Stimulated activated CD4-positive, alpha-beta T cell treated with anti-CD3 and anti-CD28 coated beads, Interleukin-2, amount 100 ng/mL, for 4 hours (primary cell): ENCODE results near the gene ZDHHC1.
"Not testable (repeated sequence)": the region's sequence is repeated elsewhere in the genome, so short reads cannot be mapped to it uniquely, and the experiment has no call there.

Experiments used
- DNase-seq: peaks from one replicate; pipeline ENCODE4 v3.0.0-alpha.2; 2020; ENCODE audit warnings: low read depth

ZDHHC1 gene

GRCh38 chr16:67361038-67361437 lies 55.2 kb downstream of the ZDHHC1 start:
- no peak for DNase-seq

GRCh38 chr16:67359540-67360269 lies 56.6 kb downstream of the ZDHHC1 start:
- not testable (repeated sequence) for DNase-seq

GRCh38 chr16:67357561-67357960 lies 58.7 kb downstream of the ZDHHC1 start:
- DNase-seq, result no peak

GRCh38 chr16:67356396-67356795 lies 59.9 kb downstream of the ZDHHC1 start:
- no peak for DNase-seq

- DNase-seq, result not testable (repeated sequence)
These were observed 63.8 kb downstream of the ZDHHC1 start for GRCh38 chr16:67352463-67352862.

GRCh38 chr16:67350324-67350723 lies 66.0 kb downstream of the ZDHHC1 start:
- no peak for DNase-seq

- DNase-seq, result no peak
These were observed 67.1 kb downstream of the ZDHHC1 start for GRCh38 chr16:67349172-67349571.

- no peak for DNase-seq
These were observed 69.9 kb downstream of the ZDHHC1 start for GRCh38 chr16:67346341-67346740.

GRCh38 chr16:67345401-67345800 lies 70.9 kb downstream of the ZDHHC1 start:
- DNase-seq, result no peak
